Ascending aorta (tissue), 2 donors: ENCODE measurements around the gene SMPD3. TPM values are rescaled to one million over a fixed set of nuclear protein-coding genes. Genes with fewer than 3 reads are reported as not detected.

Source experiments
- DNase-seq, 2 donors: peaks; one replicate each; pipeline ENCODE4 v3.0.0-alpha.2; 2019; ENCODE audit warnings: low spot score in 2 of 2
- H3K27ac ChIP-seq, 2 donors: fragments of 200-600 bp; sonication (generic); one replicate each; pipeline ENCODE4 v1.5.1; 2016 to 2017; ENCODE audit warnings: mild to moderate bottlenecking in 1 of 2
- H3K27me3 ChIP-seq: fragments of 200-600 bp; sonication (generic); one replicate; pipeline ENCODE4 v1.5.1; 2017
- H3K36me3 ChIP-seq, 2 donors: fragments of 200-600 bp; sonication (generic); one replicate each; pipeline ENCODE4 v1.5.1; 2016
- H3K4me1 ChIP-seq, 2 donors: fragments of 200-600 bp; sonication (generic); one replicate each; pipeline ENCODE4 v1.5.1; 2016 to 2017; ENCODE audit warnings: mild to moderate bottlenecking in 1 of 2
- H3K4me3 ChIP-seq, 2 donors: fragments of 200-600 bp; sonication (generic); one replicate each; pipeline ENCODE4 v1.5.1; 2016 to 2017; ENCODE audit warnings: mild to moderate bottlenecking in 1 of 2
- H3K9me3 ChIP-seq, 2 donors: fragments of 200-600 bp; sonication (generic); one replicate each; pipeline ENCODE4 v1.5.1; 2016
- CTCF ChIP-seq, 3 experiments: fragments of 200-600 bp in 2 of 3; fragments of 450-650 bp in 1 of 3; sonication (generic) in 2 of 3; IDR thresholded peaks; one replicate each; pipeline ENCODE4 v1.5.1; 2016 to 2019; ENCODE audit warnings: antibody characterized with exemption in 3 of 3, mild to moderate bottlenecking in 1 of 3, moderate library complexity in 1 of 3
- intact Hi-C: fragments of 100-400 bp; cut with DNase I; formaldehyde crosslinking; loops from one replicate; pipeline ENCODE4 v1.15.1; 2023
- total RNA-seq: library from RNA; depleted of rRNA; stranded (reverse); fragments of >200 nt; gene quantifications from one replicate; pipeline ENCODE4 v1.1.0, GENCODE V29; 2016

The SMPD3 gene
- total RNA-seq, 1 donor from 2014 or later = not detected

GRCh38 chr16:68345351-68345810 is 102.9 kb downstream of the SMPD3 start:
- H3K4me1 ChIP-seq = no peaks in the 10 kb centered on the region
- no peak overlapping the region for H3K4me3 ChIP-seq
- no peaks in the 10 kb centered on the region for H3K27me3 ChIP-seq
- no peak for DNase-seq
- no peak overlapping the region for H3K27ac ChIP-seq
- no peak for TF ChIP-seq CTCF (IDR thresholded peaks at IDR 0.05)
- peaks cover 58 to 78% of the 10 kb centered on the region in 2 donors for H3K36me3 ChIP-seq
- intact Hi-C loops = no loop called here
- H3K9me3 ChIP-seq = no peaks in the 10 kb centered on the region

- H3K27me3 ChIP-seq = no peaks in the 10 kb centered on the region
- H3K4me3 ChIP-seq = no peak overlapping the region
- H3K27ac ChIP-seq = no peak overlapping the region
- H3K36me3 ChIP-seq = peaks cover 62 to 80% of the 10 kb centered on the region in 2 donors
- TF ChIP-seq CTCF (IDR thresholded peaks at IDR 0.05) = no peak
- no peaks in the 10 kb centered on the region for H3K4me1 ChIP-seq
- H3K9me3 ChIP-seq = no peaks in the 10 kb centered on the region
- intact Hi-C loops = no loop called here
- DNase-seq = no peak
These were observed 104.1 kb downstream of the SMPD3 start for GRCh38 chr16:68344252-68344651.

- TF ChIP-seq CTCF (IDR thresholded peaks at IDR 0.05) = no peak
- Histone ChIP-seq H3K27me3 (no peaks in the 10 kb centered on the region), H3K4me1 (no peaks in the 10 kb centered on the region), H3K27ac (no peak overlapping the region), H3K36me3 (peaks cover 63 to 82% of the 10 kb centered on the region in 2 donors), H3K4me3 (no peak overlapping the region), H3K9me3 (no peaks in the 10 kb centered on the region)
- intact Hi-C loops = no loop called here
- no peak for DNase-seq
These were observed 105.2 kb downstream of the SMPD3 start for GRCh38 chr16:68343137-68343536.

GRCh38 chr16:68342620-68343019 is 105.7 kb downstream of the SMPD3 start:
- DNase-seq = no peak
- no peaks in the 10 kb centered on the region for H3K27me3 ChIP-seq
- intact Hi-C loops = no loop called here
- H3K36me3 ChIP-seq = peaks cover 63 to 82% of the 10 kb centered on the region in 2 donors
- H3K9me3 ChIP-seq = no peaks in the 10 kb centered on the region
- H3K4me1 ChIP-seq = no peaks in the 10 kb centered on the region
- no peak overlapping the region for H3K4me3 ChIP-seq
- TF ChIP-seq CTCF (IDR thresholded peaks at IDR 0.05) = no peak
- no peak overlapping the region for H3K27ac ChIP-seq

GRCh38 chr16:68339214-68339613 is 109.1 kb downstream of the SMPD3 start:
- H3K27ac ChIP-seq = no peak overlapping the region
- no peaks in the 10 kb centered on the region for H3K4me1 ChIP-seq
- intact Hi-C loops = no loop called here
- DNase-seq = no peak
- no peak overlapping the region for H3K4me3 ChIP-seq
- no peaks in the 10 kb centered on the region for H3K27me3 ChIP-seq
- peaks cover 58 to 82% of the 10 kb centered on the region in 2 donors for H3K36me3 ChIP-seq
- TF ChIP-seq CTCF (IDR thresholded peaks at IDR 0.05) = no peak
- H3K9me3 ChIP-seq = no peaks in the 10 kb centered on the region
